ENCODE data around the gene ARHGAP45.

The ARHGAP45 gene

GRCh38 chr19:1054102-1055027 lies 12.6 kb upstream of the ARHGAP45 start:
- no peak for DNase-seq (ENCODE audit: low spot score)

GRCh38 chr19:1055028-1055425 lies 11.9 kb upstream of the ARHGAP45 start:
- no peak for DNase-seq (ENCODE audit: low spot score)

- DNase-seq (ENCODE audit: low spot score) = no peak
These were observed 10.9 kb upstream of the ARHGAP45 start for GRCh38 chr19:1055886-1056620.

- no peak for DNase-seq (ENCODE audit: low spot score)
These were observed 9.7 kb upstream of the ARHGAP45 start for GRCh38 chr19:1057176-1057855.

- DNase-seq (ENCODE audit: low spot score) = no peak
These were observed 8.9 kb upstream of the ARHGAP45 start for GRCh38 chr19:1058112-1058511.

- DNase-seq (ENCODE audit: low spot score) = no peak
These were observed 6.3 kb upstream of the ARHGAP45 start for GRCh38 chr19:1060689-1061088.

- no peak for DNase-seq (ENCODE audit: low spot score)
These were observed 5.0 kb upstream of the ARHGAP45 start for GRCh38 chr19:1061987-1062386.

- DNase-seq (ENCODE audit: low spot score) = no peak
These were observed 4.5 kb upstream of the ARHGAP45 start for GRCh38 chr19:1062387-1063029.

GRCh38 chr19:1063030-1063908 lies 3.7 kb upstream of the ARHGAP45 start:
- peak; percentile 60 for DNase-seq (ENCODE audit: low spot score)

- no peak for DNase-seq (ENCODE audit: low spot score)
These were observed 2.9 kb upstream of the ARHGAP45 start for GRCh38 chr19:1063909-1064660.

- DNase-seq (ENCODE audit: low spot score) = no peak
These were observed 2.0 kb upstream of the ARHGAP45 start for GRCh38 chr19:1064661-1065605.

- no peak for DNase-seq (ENCODE audit: low spot score)
These were observed 1.3 kb upstream of the ARHGAP45 start for GRCh38 chr19:1065606-1066109.

- DNase-seq (ENCODE audit: low spot score) = no peak
These were observed 668 bp upstream of the ARHGAP45 start for GRCh38 chr19:1066251-1066747.

- no peak for DNase-seq (ENCODE audit: low spot score)
These were observed 482 bp downstream of the ARHGAP45 start for GRCh38 chr19:1067341-1067957.

GRCh38 chr19:1068009-1069001 lies 1.3 kb downstream of the ARHGAP45 start:
- no peak for DNase-seq (ENCODE audit: low spot score)

GRCh38 chr19:1069009-1069779 lies 2.2 kb downstream of the ARHGAP45 start:
- DNase-seq (ENCODE audit: low spot score) = no peak

Measured in COLO829 (cell line).